ENCODE measurements around the gene HUNK.
"Not testable (repeated sequence)": the region's sequence is repeated elsewhere in the genome, so short reads cannot be mapped to it uniquely, and the experiment has no call there.

HUNK gene

GRCh38 chr21:31871371-31871770, 1.4 kb upstream of the HUNK start:
- DNase-seq: not testable (repeated sequence)

DNA sequence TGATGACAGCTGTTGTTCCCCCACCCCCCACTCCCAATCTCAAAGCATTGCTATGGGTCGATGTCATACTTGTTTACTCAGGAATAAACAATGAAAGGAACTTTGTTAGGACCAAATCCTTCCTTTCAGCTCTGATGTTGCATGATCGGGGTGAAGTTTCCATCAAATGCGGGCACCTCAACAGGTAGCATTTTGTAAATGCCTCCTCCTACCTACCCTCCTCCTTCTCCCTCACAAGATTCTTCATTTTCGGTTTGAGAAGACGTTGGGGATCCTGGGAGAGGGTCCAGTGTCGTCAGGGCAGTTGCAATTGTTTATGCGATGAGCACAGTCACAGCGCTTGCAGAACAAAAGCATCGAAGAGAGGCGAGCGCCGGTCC, 758 bp upstream of the HUNK start:
- no peak for DNase-seq

DNA sequence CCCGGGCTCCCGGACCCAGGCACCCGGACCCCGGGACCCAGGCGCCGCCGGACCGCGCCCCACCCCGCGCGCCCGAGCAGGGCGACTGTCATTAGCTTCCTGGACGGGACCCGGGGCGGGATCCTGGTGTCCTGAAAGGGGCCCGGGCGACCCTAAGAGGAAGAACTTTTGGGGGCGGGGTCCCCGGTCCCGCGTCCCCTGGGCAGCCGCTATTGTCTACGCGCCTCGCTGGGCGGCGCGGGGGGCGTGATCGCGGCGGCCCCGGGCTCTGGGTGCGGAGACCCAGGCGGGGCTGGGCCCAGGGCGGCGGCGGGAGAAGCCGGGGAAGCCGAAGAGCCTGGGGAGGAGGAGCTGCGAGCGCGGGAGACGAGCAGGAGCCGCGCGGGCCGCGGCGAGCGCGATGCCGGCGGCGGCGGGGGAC, 465 bp downstream of the HUNK start:
- DNase-seq: no peak

- DNase-seq: peak; percentile 33
Observed at GRCh38 chr21:31873696-31874599, 1.1 kb downstream of the HUNK start.

DNA sequence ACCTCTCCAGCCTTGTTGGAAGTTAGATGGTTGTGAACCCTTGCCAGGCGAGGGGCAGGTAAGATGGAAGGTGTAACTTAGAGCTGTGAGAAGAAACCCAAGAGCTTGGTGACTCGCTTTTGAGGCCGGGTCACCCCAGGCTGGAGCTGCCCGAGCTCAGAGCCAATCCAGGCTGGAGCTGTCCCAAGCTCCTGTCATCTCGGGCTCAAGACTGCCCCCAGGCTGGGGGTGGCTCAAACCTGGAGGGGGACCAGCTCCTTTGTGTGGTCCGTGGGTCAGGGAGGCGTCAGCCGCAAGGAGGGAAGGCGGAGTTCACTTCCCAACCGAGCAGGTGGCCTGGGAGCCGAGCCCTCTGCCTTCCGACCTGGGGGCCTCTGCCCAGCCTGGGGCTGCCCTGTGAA, 2.0 kb downstream of the HUNK start:
- DNase-seq: no peak

DNA sequence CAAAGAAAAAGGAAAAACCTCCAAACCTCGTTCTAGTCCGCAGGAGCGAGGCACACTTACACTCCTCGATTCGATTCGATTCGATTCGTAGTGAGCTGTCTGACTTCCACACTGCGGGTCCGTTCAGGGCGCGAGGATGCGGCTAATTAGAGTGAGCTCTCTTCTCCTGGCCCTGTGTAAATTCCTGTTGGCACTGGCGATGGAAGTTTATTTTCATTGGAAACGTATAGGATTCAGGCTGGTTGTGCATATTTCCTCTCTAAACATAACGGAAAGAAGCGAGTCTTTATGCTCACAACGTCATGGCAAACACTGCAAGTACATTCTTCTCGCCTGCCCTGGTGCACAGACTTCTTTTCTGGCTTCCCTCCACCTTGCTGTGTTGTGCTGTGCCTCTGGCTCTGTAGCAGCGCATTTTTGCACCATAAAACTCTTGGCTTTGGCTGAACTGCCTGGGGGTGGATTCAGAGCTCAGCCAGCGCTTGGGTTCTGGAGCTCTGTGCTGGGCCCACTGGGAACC, 2.7 kb downstream of the HUNK start:
- no peak for DNase-seq

DNA sequence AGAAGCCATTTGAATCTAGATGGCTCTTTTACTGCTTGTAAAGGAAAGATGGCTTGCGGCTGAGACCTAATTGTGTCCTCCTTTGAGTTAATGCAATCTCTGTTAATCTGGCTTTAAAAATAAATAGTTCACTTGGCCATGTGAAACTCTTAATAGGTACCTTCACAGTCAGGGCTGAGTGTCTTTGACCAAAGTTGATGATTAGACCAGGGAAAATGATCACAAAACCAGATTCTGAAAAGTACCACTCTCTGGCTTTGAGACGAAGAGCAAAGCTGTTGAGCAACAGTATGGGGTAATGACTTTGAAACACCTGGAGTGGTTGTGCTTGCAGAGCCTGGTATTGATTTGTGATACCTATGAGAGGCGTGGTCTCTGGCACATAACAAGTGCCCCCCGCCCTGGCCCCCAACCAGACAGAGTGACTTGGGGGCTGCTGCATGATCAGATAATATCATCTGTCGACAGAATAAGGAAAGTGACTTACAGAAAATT, 4.7 kb downstream of the HUNK start:
- no peak for DNase-seq

- DNase-seq: no peak
Observed at GRCh38 chr21:31878831-31879230, 6.0 kb downstream of the HUNK start.

GRCh38 chr21:31879241-31879650, 6.4 kb downstream of the HUNK start:
- no peak for DNase-seq

DNA sequence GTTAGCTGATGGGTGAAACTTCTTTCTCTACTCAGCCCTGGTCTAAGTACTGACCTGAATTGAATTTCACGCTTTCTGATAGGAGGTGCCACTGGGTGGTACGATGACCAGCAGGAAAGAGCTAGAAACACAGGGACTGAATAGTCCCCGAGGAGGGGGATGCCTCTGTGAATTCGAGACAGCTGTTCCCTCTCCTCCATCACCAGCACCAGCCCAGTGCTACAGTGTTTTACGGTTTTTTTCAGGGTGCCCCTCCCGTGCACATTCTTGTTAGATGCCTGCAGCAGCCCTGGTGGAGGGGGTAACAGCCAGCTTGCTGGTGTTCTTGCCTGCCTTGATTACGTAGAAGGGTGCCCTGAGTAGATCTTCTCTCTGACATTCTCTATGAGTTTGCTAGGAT, 7.1 kb downstream of the HUNK start:
- no peak for DNase-seq

DNA sequence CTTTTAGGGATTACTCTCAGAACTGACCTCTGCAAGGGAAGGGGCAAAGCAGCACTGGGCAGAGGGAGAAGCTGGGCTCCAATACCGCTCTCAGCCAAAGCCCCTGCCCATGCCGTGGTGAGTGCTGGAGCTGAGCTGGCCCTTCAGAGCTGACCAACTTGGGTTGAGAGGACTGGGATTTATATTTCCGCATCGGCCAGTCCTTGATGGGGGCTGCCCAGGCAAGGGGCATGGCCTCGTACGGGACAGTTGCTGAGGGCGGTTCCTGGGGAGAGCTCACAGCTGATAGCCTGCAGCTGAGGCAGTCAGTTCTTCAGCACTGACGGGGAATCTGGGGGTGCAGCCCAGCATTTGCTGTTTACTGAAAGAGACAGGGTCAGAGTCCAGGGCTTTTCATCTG, 8.0 kb downstream of the HUNK start:
- no peak for DNase-seq

DNA sequence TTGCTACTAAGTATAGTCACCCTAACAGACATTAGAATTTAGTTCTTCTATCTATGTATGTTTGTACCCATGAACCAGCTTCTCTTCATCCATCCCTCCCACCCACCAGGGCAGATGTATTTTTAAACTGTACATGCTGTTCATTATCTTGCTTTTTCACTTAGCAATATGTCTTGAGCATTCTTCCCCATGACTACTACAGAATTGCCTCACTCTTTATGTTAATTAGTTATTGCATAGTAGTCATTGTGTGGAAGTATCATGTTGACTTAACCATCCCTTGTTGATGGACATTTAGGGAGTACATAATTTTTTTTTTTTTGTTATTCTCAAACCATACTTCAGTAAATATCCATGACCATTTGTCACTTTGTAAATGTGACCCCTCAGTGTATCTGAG, 9.9 kb downstream of the HUNK start:
- no peak for DNase-seq

- no peak for DNase-seq
Observed at GRCh38 chr21:31885146-31885545, 12.3 kb downstream of the HUNK start.

DNA sequence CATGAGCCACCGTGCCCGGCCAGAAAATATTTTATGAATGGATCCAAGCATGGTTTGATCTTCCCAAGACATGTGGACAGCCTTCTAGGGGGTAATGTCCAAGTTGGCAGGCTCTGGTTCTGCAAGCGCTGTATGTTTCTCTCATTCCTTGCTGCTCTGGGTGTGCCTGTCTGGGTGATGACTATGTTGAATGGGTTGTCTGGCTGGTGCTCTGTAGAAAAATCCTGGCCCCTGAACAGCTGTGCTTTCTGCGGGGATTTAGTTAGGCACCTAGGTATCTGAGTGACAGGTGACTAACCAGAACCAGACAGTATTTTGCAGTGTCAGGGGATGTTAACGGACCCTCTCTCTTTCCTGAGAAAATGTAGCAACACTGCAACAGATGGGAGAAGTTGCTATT, 14.1 kb downstream of the HUNK start:
- DNase-seq: no peak

GRCh38 chr21:31887391-31887841, 14.6 kb downstream of the HUNK start:
- no peak for DNase-seq

GRCh38 chr21:31888936-31889371, 16.1 kb downstream of the HUNK start:
- DNase-seq: no peak

DNA sequence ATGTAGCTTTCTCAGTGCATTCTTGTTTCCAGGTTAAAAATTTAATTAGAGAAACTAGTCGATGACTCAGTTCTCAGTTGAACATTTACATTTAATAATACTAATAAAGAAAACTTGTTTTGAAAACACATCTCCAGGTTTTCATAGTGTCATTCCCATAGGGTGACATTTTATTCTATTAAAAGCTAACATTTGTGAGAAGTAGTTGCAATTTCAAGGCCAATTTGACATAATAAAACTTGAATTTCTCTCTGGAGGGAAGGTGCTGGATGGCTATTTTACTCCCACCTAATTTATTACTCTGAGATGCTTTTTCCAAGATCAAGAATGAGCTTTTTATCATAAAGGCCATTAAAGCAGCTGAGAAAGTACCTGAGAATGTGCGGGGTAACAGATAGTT, 16.6 kb downstream of the HUNK start:
- DNase-seq: no peak

DNA sequence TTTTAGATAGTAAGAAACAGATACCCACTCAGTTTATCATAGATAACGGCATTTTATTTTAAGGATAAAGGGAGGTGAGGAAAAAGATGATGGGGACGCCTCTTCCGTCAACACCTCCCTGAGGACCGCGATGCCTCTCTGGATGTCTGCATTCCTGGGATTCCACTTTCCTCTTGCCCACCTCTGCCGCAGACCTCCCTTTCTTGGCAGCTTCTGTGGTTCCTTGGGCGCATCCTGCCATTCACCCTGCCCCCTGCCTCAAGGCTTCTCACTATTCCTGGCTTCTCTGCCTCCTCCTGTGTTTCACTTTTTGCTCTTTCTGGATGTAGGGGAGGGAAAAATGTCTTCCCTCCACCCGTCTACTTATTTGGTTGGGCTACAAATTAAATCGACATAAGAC, 19.9 kb downstream of the HUNK start:
- DNase-seq: no peak

DNA sequence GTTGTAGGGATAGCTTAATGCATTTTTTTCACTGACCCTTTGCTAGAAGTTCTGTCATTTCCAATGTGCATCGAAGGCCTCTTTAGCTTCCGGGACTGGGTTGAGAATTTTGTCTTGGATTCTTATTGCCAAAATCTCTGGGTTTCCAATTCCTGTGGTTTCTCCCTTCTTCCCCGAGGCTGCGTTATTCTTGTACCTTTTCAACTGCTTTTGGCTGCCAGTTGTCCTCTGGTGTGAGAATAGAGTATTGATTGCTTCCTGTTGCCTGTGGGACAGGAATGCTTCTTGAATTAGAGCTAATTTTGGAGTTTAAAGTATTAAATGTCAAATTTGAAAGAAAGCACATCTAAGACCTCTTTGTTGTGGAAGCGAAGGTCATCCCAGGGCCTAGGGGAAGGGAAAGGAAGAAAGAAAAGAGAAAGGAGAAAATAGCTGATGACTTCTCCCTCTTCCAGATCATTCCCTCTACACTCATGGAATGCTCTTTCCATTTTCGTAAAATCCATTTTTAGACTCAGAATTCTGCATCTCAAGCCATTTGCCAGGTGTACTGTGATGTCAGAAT, 21.1 kb downstream of the HUNK start:
- DNase-seq: no peak

- no peak for DNase-seq
Observed at GRCh38 chr21:31894457-31894856, 21.6 kb downstream of the HUNK start.

GRCh38 chr21:31895077-31895835, 22.4 kb downstream of the HUNK start:
- no peak for DNase-seq

DNA sequence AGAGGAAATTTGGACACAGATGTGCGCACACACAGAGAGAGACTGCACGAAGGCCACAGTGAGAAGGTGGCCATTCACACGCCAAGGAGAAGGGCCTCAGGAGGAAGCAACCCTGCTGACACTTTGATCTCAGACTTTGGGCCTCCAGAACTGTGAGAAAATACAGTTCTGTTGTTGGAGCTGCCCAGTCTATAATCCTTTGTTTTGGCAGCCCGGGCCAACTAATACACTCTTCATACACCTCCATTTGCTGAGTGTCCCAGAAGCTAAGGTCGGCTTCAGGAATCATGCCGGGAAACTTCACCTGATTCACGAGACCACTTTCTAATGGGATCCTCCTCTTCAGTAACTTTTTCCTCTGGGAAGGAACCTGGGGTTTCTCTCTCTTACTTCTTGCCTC, 23.2 kb downstream of the HUNK start:
- no peak for DNase-seq

DNA sequence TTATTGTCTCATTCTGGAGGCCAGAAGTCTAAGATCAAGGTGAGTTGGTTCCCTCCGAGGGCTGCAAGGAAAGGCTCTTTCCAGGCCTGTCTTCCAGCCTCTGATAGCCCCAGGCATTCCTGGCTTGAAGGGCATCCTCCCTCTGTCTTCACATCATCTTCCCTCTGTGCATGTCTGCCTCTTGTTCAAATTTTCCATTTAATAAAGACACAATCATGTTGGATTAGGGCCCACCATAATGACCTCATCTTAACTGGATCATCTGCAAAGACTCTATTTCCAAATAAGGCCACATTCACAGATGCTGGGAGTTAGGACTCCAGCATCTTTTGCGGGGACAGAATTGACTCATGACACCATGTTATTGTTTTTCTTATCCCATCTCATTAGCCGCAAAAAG, 24.5 kb downstream of the HUNK start:
- no peak for DNase-seq

Data from activated naive CD4-positive, alpha-beta T cell treated with Interleukin-2 at 50 U/mL for 16 hours (primary cell).